A673 (cell line): Measurements from ENCODE around the gene FUBP3.

Experiments used
- EZH2 ChIP-seq: fragments of 200-600 bp; sonication (generic); IDR thresholded peaks from 2 replicates; pipeline ENCODE4 v1.6.1; 2017; ENCODE audit warnings: borderline replicate concordance, low read depth, mild to moderate bottlenecking, mixed read lengths, antibody characterized with exemption, low read length; ENCODE audit not compliant: poor library complexity, severe bottlenecking
- TF ChIP-seq, protein P1 (sequence below): fragments of 300-800, 200-600 bp; sonication (generic); conservative IDR thresholded peaks from 2 replicates; pipeline ENCODE4 v1.5.1; 2017; ENCODE audit warnings: low read depth, mild to moderate bottlenecking, antibody characterized with exemption, low read length, moderate library complexity, mixed read lengths

GRCh38 chr9:130670644-130671043, 91.3 kb downstream of the FUBP3 start:
- TF ChIP-seq, protein P1, sequence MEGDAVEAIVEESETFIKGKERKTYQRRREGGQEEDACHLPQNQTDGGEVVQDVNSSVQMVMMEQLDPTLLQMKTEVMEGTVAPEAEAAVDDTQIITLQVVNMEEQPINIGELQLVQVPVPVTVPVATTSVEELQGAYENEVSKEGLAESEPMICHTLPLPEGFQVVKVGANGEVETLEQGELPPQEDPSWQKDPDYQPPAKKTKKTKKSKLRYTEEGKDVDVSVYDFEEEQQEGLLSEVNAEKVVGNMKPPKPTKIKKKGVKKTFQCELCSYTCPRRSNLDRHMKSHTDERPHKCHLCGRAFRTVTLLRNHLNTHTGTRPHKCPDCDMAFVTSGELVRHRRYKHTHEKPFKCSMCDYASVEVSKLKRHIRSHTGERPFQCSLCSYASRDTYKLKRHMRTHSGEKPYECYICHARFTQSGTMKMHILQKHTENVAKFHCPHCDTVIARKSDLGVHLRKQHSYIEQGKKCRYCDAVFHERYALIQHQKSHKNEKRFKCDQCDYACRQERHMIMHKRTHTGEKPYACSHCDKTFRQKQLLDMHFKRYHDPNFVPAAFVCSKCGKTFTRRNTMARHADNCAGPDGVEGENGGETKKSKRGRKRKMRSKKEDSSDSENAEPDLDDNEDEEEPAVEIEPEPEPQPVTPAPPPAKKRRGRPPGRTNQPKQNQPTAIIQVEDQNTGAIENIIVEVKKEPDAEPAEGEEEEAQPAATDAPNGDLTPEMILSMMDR, result no peak
- no peak for TF ChIP-seq EZH2
